Mesenchymal stem cell (in vitro differentiated cells and primary cell): ENCODE results near the gene PTPRN2.

Source experiments
- DNase-seq: peaks from one replicate; pipeline ENCODE4 v3.0.0-alpha.2; 2013
- H2AFZ ChIP-seq: one replicate; pipeline ENCODE4 v1.6.1; 2013; ENCODE audit warnings: low read depth, mild to moderate bottlenecking, control low read depth, inconsistent platforms, low read length, moderate library complexity
- H2AK5ac ChIP-seq: 2 replicates; pipeline ENCODE4 v1.6.1; 2013; ENCODE audit warnings: low read length, moderate library complexity, mild to moderate bottlenecking, inconsistent platforms; ENCODE audit not compliant: severe bottlenecking
- H2BK120ac ChIP-seq: one replicate; pipeline ENCODE4 v1.6.1; 2013; ENCODE audit warnings: low read depth, mild to moderate bottlenecking, inconsistent platforms, low read length, moderate library complexity
- H2BK12ac ChIP-seq, 2 experiments: one replicate each; pipeline ENCODE4 v1.6.1; 2013; ENCODE audit warnings: inconsistent platforms in 2 of 2, low read length in 2 of 2, mild to moderate bottlenecking in 2 of 2, moderate library complexity in 2 of 2, control low read depth in 1 of 2
- H2BK15ac ChIP-seq: one replicate; pipeline ENCODE4 v1.6.1; 2013; ENCODE audit warnings: mild to moderate bottlenecking, low read depth, inconsistent platforms; ENCODE audit not compliant: poor library complexity, severe bottlenecking
- H2BK5ac ChIP-seq: 2 replicates; pipeline ENCODE4 v1.6.1; 2013; ENCODE audit warnings: low read depth, mild to moderate bottlenecking, low read length, control low read depth, inconsistent platforms; ENCODE audit not compliant: poor library complexity, severe bottlenecking
- H3K14ac ChIP-seq, 2 experiments: one replicate each; pipeline ENCODE4 v1.6.1; 2013; ENCODE audit warnings: inconsistent platforms in 2 of 2, low read length in 2 of 2, control low read depth in 1 of 2, mild to moderate bottlenecking in 1 of 2, moderate library complexity in 1 of 2
- H3K18ac ChIP-seq, 2 experiments: one replicate each; pipeline ENCODE4 v1.6.1; 2013; ENCODE audit warnings: inconsistent platforms in 2 of 2, low read length in 2 of 2, control low read depth in 1 of 2, low read depth in 1 of 2, mild to moderate bottlenecking in 1 of 2
- H3K23ac ChIP-seq, 2 experiments: one replicate each; pipeline ENCODE4 v1.6.1; 2013; ENCODE audit warnings: inconsistent platforms in 2 of 2, low read length in 2 of 2, mild to moderate bottlenecking in 2 of 2, moderate library complexity in 2 of 2, control low read depth in 1 of 2
- H3K27ac ChIP-seq: 2 replicates; pipeline ENCODE4 v1.5.1; 2013; ENCODE audit warnings: mild to moderate bottlenecking, moderate library complexity, low read length, control low read depth, inconsistent platforms; ENCODE audit not compliant: poor library complexity, severe bottlenecking
- H3K27me3 ChIP-seq, 2 experiments: 2 replicates each; pipeline versions ENCODE4 v1.6.1 to v1.7.0; 2013; ENCODE audit warnings: low read length in 2 of 2, mild to moderate bottlenecking in 2 of 2, moderate library complexity in 2 of 2, control low read depth in 1 of 2, inconsistent platforms in 1 of 2; ENCODE audit not compliant: control insufficient read depth in 1 of 2, insufficient read depth in 1 of 2
- H3K36me3 ChIP-seq, 2 experiments: 2 replicates each; pipeline versions ENCODE4 v1.6.1 to v1.7.0; 2013; ENCODE audit warnings: low read length in 2 of 2, control low read depth in 1 of 2, inconsistent platforms in 1 of 2, low read depth in 1 of 2, mild to moderate bottlenecking in 1 of 2; ENCODE audit not compliant: insufficient read depth in 2 of 2, control insufficient read depth in 1 of 2
- H3K4ac ChIP-seq, 2 experiments: one replicate each; pipeline ENCODE4 v1.6.1; 2013; ENCODE audit warnings: inconsistent platforms in 2 of 2, low read length in 2 of 2, mild to moderate bottlenecking in 2 of 2, moderate library complexity in 2 of 2, control low read depth in 1 of 2, low read depth in 1 of 2
- H3K4me1 ChIP-seq: 2 replicates; pipeline ENCODE4 v1.6.1; 2013; ENCODE audit warnings: low read depth, low read length, control low read depth; ENCODE audit not compliant: control insufficient read depth, insufficient read depth
- H3K4me2 ChIP-seq: 2 replicates; pipeline ENCODE4 v1.6.1; 2013; ENCODE audit warnings: low read length, mild to moderate bottlenecking, inconsistent platforms; ENCODE audit not compliant: poor library complexity, severe bottlenecking
- H3K4me3 ChIP-seq, 2 experiments: 2 replicates each; pipeline versions ENCODE4 v1.5.1 to v1.7.0; 2013; ENCODE audit warnings: low read length in 2 of 2, mild to moderate bottlenecking in 2 of 2, control low read depth in 1 of 2, low read depth in 1 of 2; ENCODE audit not compliant: insufficient read depth in 1 of 2
- H3K79me1 ChIP-seq: replicated peaks from 2 replicates; pipeline ENCODE4 v1.6.1; 2013; ENCODE audit warnings: mild to moderate bottlenecking, control low read depth, low read length, inconsistent platforms; ENCODE audit not compliant: poor library complexity, severe bottlenecking
- H3K9ac ChIP-seq: 2 replicates; pipeline ENCODE4 v1.7.0; 2013; ENCODE audit warnings: mild to moderate bottlenecking, low read length, moderate library complexity
- H3K9me3 ChIP-seq: 2 replicates; pipeline ENCODE4 v1.7.0; 2013; ENCODE audit warnings: mild to moderate bottlenecking, low read length; ENCODE audit not compliant: control insufficient read depth
- H4K8ac ChIP-seq: one replicate; pipeline ENCODE4 v1.6.1; 2013; ENCODE audit warnings: inconsistent platforms, mild to moderate bottlenecking, low read length, moderate library complexity
- H4K91ac ChIP-seq: one replicate; pipeline ENCODE4 v1.6.1; 2013; ENCODE audit warnings: mild to moderate bottlenecking, low read length, inconsistent platforms
- WGBS: methylation state at CpG from one replicate; pipeline ENCODE4 v1.1.7; 2013; ENCODE audit warnings: mixed read lengths; 5-methylcytosine and 5-hydroxymethylcytosine counted together

PTPRN2 gene

DNA sequence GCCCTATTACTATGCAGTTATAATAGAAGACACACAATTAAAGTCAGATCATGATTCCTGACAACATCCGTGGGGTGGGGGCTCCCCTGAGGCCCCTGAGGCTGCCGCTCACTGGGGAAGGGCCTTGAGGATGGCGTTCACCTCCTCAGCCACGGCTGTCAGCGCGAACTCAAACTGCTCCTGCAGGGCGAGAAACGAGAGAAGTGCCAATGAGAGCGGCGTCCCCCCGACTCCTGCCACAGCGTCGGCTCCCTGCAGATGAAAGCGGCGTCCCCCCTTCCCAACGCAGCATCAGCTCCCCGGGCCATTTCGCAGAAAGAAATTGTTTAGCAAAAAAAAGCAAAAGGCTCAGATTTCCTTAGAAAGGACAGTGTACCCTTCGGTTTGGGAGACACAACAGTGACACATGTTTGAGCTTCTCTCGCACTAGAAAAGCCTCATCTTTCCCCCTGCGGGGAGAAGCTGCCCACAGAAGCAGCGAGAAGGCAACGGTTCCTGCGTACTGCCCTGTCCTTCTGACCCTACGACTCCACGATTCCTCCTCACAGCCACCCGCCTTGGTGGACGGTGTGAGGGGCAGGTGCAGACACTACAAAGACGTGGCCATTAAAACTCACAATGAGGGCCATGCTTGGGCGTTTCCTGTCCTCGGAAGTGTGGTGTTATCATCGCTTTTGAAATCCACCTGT lies 1046.9 kb downstream of the PTPRN2 start:
- no peak for DNase-seq
- Histone ChIP-seq H3K4me3 (no peak overlapping the region), H2BK15ac (no peak overlapping the region), H2BK12ac (no peak overlapping the region), H2AK5ac (no peak overlapping the region), H3K27me3 (no peaks in the 10 kb centered on the region), H3K27ac (no peak overlapping the region), H4K91ac (peak overlapping the region; percentile 54), H3K4ac (no peak overlapping the region), H3K23ac (no peak overlapping the region), H3K4me1 (peaks cover 2% of the 10 kb centered on the region), H3K9me3 (peaks cover 5% of the 10 kb centered on the region), H2BK5ac (no peak overlapping the region), H3K18ac (no peak overlapping the region), H2BK120ac (no peak overlapping the region), H3K9ac (no peak overlapping the region), H3K79me1 (no peaks in the 10 kb centered on the region), H4K8ac (no peak overlapping the region), H3K36me3 (peaks cover 0 to 4% of the 10 kb centered on the region in 2 experiments), H2AFZ (no peak overlapping the region), H3K4me2 (no peak overlapping the region), H3K14ac (no peak overlapping the region)
- WGBS = 85% methylated on average over 32 of the region's 32 CpGs

DNA sequence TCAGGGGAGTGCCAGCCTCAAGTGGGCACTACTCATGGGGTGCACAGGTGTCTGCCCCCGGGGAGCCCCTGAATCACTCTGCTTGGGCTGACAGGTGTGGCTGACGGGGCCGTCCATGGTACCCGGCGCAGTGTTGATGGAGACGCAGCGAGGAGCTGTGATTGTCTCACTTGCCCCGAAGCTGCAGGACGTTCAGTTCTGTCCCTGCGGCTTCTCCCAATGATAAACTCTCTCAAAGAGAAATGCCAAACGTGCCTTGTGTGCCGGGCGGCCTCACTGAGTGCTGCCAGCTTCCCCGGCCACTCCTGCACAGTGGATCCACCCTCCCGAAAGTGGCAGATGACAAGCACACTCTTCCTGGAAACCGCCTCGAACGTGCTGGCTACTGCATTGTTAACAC lies 1047.6 kb downstream of the PTPRN2 start:
- Histone ChIP-seq H4K91ac (no peak overlapping the region), H3K14ac (no peak overlapping the region), H3K36me3 (peaks cover 0 to under 1% of the 10 kb centered on the region in 2 experiments), H3K18ac (no peak overlapping the region), H3K9ac (no peak overlapping the region), H3K4me2 (no peak overlapping the region), H2AK5ac (no peak overlapping the region), H3K27ac (no peak overlapping the region), H3K4me3 (no peak overlapping the region), H3K9me3 (peaks cover 5% of the 10 kb centered on the region), H2BK5ac (no peak overlapping the region), H3K79me1 (no peaks in the 10 kb centered on the region), H3K4ac (no peak overlapping the region), H2BK15ac (no peak overlapping the region), H2AFZ (no peak overlapping the region), H2BK120ac (no peak overlapping the region), H3K4me1 (peaks cover under 1% of the 10 kb centered on the region), H2BK12ac (no peak overlapping the region), H3K23ac (no peak overlapping the region), H3K27me3 (no peaks in the 10 kb centered on the region), H4K8ac (no peak overlapping the region)
- 85% methylated on average over 18 of the region's 18 CpGs for WGBS
- no peak for DNase-seq

DNA sequence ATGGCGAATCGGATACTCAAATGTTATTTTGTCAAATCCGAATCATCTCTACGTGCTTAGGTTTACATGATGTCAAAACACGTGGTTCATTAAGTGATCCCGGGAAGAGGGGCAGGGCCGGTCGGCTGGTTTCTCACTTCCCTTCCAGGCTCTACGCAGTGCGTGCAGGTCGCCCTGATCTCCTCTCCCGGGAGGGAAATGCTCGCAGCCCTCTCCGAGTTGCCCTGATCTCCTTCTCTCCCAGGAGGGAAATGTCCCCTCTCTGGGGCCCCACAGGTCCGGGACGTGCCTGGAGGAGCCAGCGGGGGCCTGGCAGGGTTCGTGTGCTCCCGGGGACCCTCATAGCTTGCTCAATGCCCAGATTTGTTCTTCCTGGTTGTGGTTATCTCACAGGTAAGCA lies 1048.1 kb downstream of the PTPRN2 start:
- H3K18ac ChIP-seq = no peak overlapping the region
- H2AFZ ChIP-seq = no peak overlapping the region
- no peak overlapping the region for H3K27ac ChIP-seq
- WGBS = 89% methylated on average over 19 of the region's 19 CpGs
- H3K4ac ChIP-seq = no peak overlapping the region
- no peak overlapping the region for H3K9ac ChIP-seq
- H2BK15ac ChIP-seq = no peak overlapping the region
- H3K27me3 ChIP-seq = no peaks in the 10 kb centered on the region
- no peak overlapping the region for H2AK5ac ChIP-seq
- H3K9me3 ChIP-seq = peaks cover 5% of the 10 kb centered on the region
- no peak overlapping the region for H3K14ac ChIP-seq
- no peak overlapping the region for H2BK12ac ChIP-seq
- no peak overlapping the region for H3K23ac ChIP-seq
- no peak overlapping the region for H2BK120ac ChIP-seq
- no peaks in the 10 kb centered on the region for H3K79me1 ChIP-seq
- H3K4me3 ChIP-seq = no peak overlapping the region
- H2BK5ac ChIP-seq = no peak overlapping the region
- H3K36me3 ChIP-seq = no peaks in the 10 kb centered on the region
- H3K4me1 ChIP-seq = no peaks in the 10 kb centered on the region
- no peak for DNase-seq
- H3K4me2 ChIP-seq = no peak overlapping the region
- no peak overlapping the region for H4K8ac ChIP-seq
- H4K91ac ChIP-seq = no peak overlapping the region

DNA sequence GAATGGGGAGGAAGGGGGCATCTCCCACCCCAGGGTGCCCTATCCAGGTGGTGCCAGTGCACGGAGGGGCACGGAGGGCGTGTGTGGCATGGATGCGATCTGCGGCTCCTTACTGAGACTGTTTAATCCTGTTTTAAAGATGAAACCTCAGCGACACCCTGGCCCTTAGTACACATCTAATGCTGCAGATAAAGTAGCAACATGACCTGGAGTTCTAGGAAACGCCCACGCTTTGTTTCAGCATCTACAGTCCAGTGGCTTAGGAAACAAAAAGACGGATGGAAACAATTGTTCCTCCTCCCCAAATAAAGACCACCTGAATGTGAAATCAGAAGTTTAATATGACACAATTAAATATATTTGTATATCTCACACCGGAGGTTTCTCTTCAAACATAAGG lies 1048.9 kb downstream of the PTPRN2 start:
- Histone ChIP-seq H3K36me3 (no peaks in the 10 kb centered on the region), H3K27me3 (no peaks in the 10 kb centered on the region), H2AFZ (no peak overlapping the region), H3K14ac (no peak overlapping the region), H3K23ac (no peak overlapping the region), H3K9ac (no peak overlapping the region), H2BK120ac (no peak overlapping the region), H3K4me3 (no peak overlapping the region), H3K18ac (no peak overlapping the region), H2BK15ac (no peak overlapping the region), H3K27ac (no peak overlapping the region), H2AK5ac (no peak overlapping the region), H3K79me1 (no peaks in the 10 kb centered on the region), H2BK12ac (no peak overlapping the region), H3K4ac (no peak overlapping the region), H3K9me3 (peaks cover 5% of the 10 kb centered on the region), H3K4me1 (no peaks in the 10 kb centered on the region), H4K8ac (no peak overlapping the region), H2BK5ac (no peak overlapping the region), H3K4me2 (no peak overlapping the region), H4K91ac (no peak overlapping the region)
- no peak for DNase-seq
- 91% methylated on average over 8 of the region's 10 CpGs for WGBS
